ENCODE measurements around the gene IL2RA. TPM values are rescaled to one million over a fixed set of nuclear protein-coding genes. Genes with fewer than 3 reads are reported as not detected.

Gene IL2RA
- total and polyA plus RNA-seq, 4 donors: 0.24 to 10.3 (median 3.4) TPM

GRCh38 chr10:6091630-6092029 is 29.5 kb upstream of the IL2RA start:
- peak in 1 of 3 donors; percentile 36 for DNase-seq
- 6 to 36% methylated on average over 1 of the region's 1 CpG for whole genome bisulfite sequencing, 2 donors
- H3K4me3 ChIP-seq: no peak overlapping the region
- H3K27ac ChIP-seq (ENCODE audit: low read depth in 1 of 2, low read length in 1 of 2): peak overlapping the region in 1 of 2 donors; percentile 4
- H3K9ac ChIP-seq (ENCODE audit: insufficient read depth in 1 of 2, low read length in 2 of 2): no peak overlapping the region
- no peaks in the 10 kb centered on the region for H3K36me3 ChIP-seq (ENCODE audit: control insufficient read depth in 4 of 4, insufficient read depth in 4 of 4, low read length in 4 of 4)
- H3K4me1 ChIP-seq (ENCODE audit: control insufficient read depth in 5 of 5, insufficient read depth in 5 of 5, low read length in 5 of 5): peaks cover 0 to 21% (median 11%) of the 10 kb centered on the region in 5 donors
- no peak for ATAC-seq (ENCODE audit: insufficient read depth, low FRiP score)
- TF ChIP-seq CTCF (IDR thresholded peaks at IDR 0.05; ENCODE audit: control extremely low read depth, extremely low read depth): no peak
- no peaks in the 10 kb centered on the region for H3K27me3 ChIP-seq (ENCODE audit: control insufficient read depth in 3 of 3, insufficient read depth in 3 of 3, low read length in 2 of 3)
- H3K9me3 ChIP-seq (ENCODE audit: control insufficient read depth in 4 of 4, insufficient read depth in 3 of 4, low read length in 3 of 4): no peaks in the 10 kb centered on the region

GRCh38 chr10:6089334-6090219 is 27.4 kb upstream of the IL2RA start:
- ATAC-seq (ENCODE audit: insufficient read depth, low FRiP score) (peak; percentile 3), DNase-seq (peak; percentile 34 to 37 (median 34))
- no peak for TF ChIP-seq CTCF (IDR thresholded peaks at IDR 0.05; ENCODE audit: control extremely low read depth, extremely low read depth)
- WGBS, 2 donors: 1% methylated on average over 52 to 53 of the region's 53 CpGs
- Histone ChIP-seq H3K36me3 (ENCODE audit: control insufficient read depth in 4 of 4, insufficient read depth in 4 of 4, low read length in 4 of 4) (no peaks in the 10 kb centered on the region), H3K27ac (ENCODE audit: low read depth in 1 of 2, low read length in 1 of 2) (peak overlapping the region; percentile 84 to 99), H3K27me3 (ENCODE audit: control insufficient read depth in 3 of 3, insufficient read depth in 3 of 3, low read length in 2 of 3) (no peaks in the 10 kb centered on the region), H3K4me3 (peak overlapping the region; percentile 78), H3K9me3 (ENCODE audit: control insufficient read depth in 4 of 4, insufficient read depth in 3 of 4, low read length in 3 of 4) (no peaks in the 10 kb centered on the region), H3K9ac (ENCODE audit: insufficient read depth in 1 of 2, low read length in 2 of 2) (peak overlapping the region; percentile 69 to 76), H3K4me1 (ENCODE audit: control insufficient read depth in 5 of 5, insufficient read depth in 5 of 5, low read length in 5 of 5) (peaks cover 0 to 27% (median 11%) of the 10 kb centered on the region in 5 donors)

GRCh38 chr10:6088721-6089333 is 26.7 kb upstream of the IL2RA start, which contains the start of gene RBM17:
TSS of gene RBM17 (plus strand) at chr10:6089034. CDS start at chr10:6097066, 8,032 bp downstream.
- Histone ChIP-seq H3K4me3 (peak within 1 kb of the TSS; percentile 78), H3K9me3 (ENCODE audit: control insufficient read depth in 4 of 4, insufficient read depth in 3 of 4, low read length in 3 of 4) (no peaks in the 10 kb centered on the region), H3K9ac (ENCODE audit: insufficient read depth in 1 of 2, low read length in 2 of 2) (peak within 1 kb of the TSS; percentile 69 to 76), H3K4me1 (ENCODE audit: control insufficient read depth in 5 of 5, insufficient read depth in 5 of 5, low read length in 5 of 5) (peaks cover 0 to 27% (median 11%) of the 10 kb centered on the region in 5 donors), H3K27me3 (ENCODE audit: control insufficient read depth in 3 of 3, insufficient read depth in 3 of 3, low read length in 2 of 3) (peaks cover 0 to under 1% (median 0%) of the 10 kb centered on the region in 3 donors), H3K27ac (ENCODE audit: low read depth in 1 of 2, low read length in 1 of 2) (peak within 1 kb of the TSS; percentile 84 to 99), H3K36me3 (ENCODE audit: control insufficient read depth in 4 of 4, insufficient read depth in 4 of 4, low read length in 4 of 4) (no peaks in the 10 kb centered on the region)
- peak; percentile 100 for TF ChIP-seq CTCF (IDR thresholded peaks at IDR 0.05; ENCODE audit: control extremely low read depth, extremely low read depth)
- ATAC-seq (ENCODE audit: insufficient read depth, low FRiP score): peak; percentile 98
- WGBS, 2 donors: 0% methylated on average over 71 to 77 of the region's 77 CpGs
- DNase-seq: peak; percentile 98 to 99 (median 98)

Data from lung (tissue), 12 donors.